Measurements from ENCODE around the gene SGCD.

Gene SGCD

GRCh38 chr5:156803404-156803803 lies 476.4 kb downstream of the SGCD start:
- no peak for DNase-seq

DNA sequence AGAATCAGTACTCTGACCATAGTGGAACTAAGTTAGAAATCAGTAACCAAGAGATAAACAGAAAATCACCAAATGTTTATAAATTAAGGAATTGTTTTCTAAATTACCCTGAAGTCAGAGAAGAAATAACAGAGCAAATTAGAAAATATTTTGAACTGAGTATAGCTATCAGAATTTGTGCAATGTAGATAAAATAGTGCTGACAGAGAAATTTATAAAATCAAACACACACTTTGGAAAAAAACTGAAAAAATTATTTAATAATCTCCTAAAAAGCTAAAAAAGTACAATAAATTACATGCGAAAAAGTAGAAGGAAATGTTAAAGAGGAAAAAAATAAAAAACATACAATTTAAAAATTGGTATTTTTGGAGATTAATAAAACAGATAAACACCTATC lies 486.0 kb downstream of the SGCD start:
- DNase-seq: no peak

- peak; percentile 23 for DNase-seq
Observed at GRCh38 chr5:156815988-156816599, 489.1 kb downstream of the SGCD start.
